Measurements from ENCODE around the gene SLAMF8.

Gene SLAMF8

DNA sequence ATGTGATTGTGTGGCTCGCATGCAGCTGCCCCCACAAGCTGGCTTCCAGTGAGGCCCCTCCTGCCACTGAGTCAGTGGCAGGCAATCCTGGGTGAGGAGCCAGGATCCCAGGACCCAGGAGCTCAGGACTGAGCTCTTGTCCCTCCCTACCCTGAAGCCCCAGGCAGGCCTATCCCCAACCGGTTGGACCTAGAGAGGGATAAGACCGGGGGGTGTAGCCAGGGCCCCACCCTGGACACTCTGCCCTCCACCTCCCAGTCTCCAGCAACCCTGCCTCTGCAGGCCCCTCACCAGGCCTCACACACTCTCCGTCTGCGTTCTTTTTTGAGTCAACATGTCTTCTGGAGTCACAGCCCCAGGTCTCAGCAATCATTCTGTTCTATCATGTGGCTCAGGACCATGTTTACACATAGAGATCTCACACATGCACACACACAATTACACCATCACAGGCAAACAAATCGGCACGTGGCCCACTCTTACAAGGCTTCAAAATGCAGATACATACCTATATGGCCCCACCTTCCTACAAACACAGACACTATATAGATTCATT is 33.2 kb downstream of the SLAMF8 start:
- no peak overlapping the region for H3K4me3 ChIP-seq (ENCODE audit: control insufficient read depth, low read depth, low read length)
- TF ChIP-seq, protein P1, sequence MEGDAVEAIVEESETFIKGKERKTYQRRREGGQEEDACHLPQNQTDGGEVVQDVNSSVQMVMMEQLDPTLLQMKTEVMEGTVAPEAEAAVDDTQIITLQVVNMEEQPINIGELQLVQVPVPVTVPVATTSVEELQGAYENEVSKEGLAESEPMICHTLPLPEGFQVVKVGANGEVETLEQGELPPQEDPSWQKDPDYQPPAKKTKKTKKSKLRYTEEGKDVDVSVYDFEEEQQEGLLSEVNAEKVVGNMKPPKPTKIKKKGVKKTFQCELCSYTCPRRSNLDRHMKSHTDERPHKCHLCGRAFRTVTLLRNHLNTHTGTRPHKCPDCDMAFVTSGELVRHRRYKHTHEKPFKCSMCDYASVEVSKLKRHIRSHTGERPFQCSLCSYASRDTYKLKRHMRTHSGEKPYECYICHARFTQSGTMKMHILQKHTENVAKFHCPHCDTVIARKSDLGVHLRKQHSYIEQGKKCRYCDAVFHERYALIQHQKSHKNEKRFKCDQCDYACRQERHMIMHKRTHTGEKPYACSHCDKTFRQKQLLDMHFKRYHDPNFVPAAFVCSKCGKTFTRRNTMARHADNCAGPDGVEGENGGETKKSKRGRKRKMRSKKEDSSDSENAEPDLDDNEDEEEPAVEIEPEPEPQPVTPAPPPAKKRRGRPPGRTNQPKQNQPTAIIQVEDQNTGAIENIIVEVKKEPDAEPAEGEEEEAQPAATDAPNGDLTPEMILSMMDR (conservative IDR thresholded peaks at IDR 0.05; ENCODE audit: control insufficient read depth, insufficient read depth, low read depth, low read length), result no peak
- no peak for DNase-seq (ENCODE audit: low read depth)

DNA sequence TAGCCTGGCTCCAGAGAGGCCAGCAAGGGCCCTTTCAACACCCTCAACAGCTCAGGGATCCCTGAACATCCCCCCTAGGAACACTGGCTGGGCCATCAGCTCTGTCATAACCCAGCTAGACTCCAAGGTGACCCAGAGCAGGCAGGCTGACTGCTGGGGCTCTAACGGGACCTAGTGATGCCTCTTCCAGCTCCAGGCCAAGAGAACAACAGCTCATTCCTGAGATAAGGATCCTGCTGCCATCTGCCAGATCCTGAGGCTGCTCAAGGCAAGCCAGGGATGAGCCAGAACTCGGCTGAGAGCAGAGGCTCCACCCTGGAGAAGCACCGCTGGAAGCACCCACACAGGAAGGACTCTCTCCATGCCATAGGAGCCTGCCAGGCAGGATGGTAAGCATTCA is 33.8 kb downstream of the SLAMF8 start:
- TF ChIP-seq, protein P1 (conservative IDR thresholded peaks at IDR 0.05; ENCODE audit: control insufficient read depth, insufficient read depth, low read depth, low read length), result no peak
- no peak overlapping the region for H3K4me3 ChIP-seq (ENCODE audit: control insufficient read depth, low read depth, low read length)
- DNase-seq (ENCODE audit: low read depth), result no peak

DNA sequence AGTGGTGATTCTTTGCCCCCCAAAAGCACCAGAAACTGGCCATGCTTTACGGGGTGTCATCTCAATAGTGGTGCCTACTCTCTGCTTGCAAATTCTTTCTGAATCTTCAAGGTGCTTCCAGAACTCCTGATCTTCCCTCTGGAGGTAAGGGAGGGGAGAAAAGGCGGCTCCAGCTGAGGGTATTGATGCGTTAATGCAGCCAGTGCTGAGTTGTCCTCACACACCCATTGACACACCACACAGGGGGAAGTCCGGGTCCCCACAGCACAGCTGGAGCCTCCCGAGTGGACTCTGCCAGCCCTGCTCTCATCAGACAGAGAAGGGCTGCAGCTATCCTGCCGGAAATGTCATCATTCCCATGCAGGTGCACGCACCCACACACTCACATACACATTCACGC is 34.5 kb downstream of the SLAMF8 start:
- no peak overlapping the region for H3K4me3 ChIP-seq (ENCODE audit: control insufficient read depth, low read depth, low read length)
- no peak for DNase-seq (ENCODE audit: low read depth)
- TF ChIP-seq, protein P1 (conservative IDR thresholded peaks at IDR 0.05; ENCODE audit: control insufficient read depth, insufficient read depth, low read depth, low read length), result no peak

GRCh38 chr1:159862031-159862430 is 35.4 kb downstream of the SLAMF8 start:
- TF ChIP-seq, protein P1 (conservative IDR thresholded peaks at IDR 0.05; ENCODE audit: control insufficient read depth, insufficient read depth, low read depth, low read length), result no peak
- DNase-seq (ENCODE audit: low read depth), result no peak
- H3K4me3 ChIP-seq (ENCODE audit: control insufficient read depth, low read depth, low read length), result no peak overlapping the region

GRCh38 chr1:159862557-159862956 is 35.9 kb downstream of the SLAMF8 start, which contains the start of gene VSIG8:
TSS of gene VSIG8 (minus strand) at chr1:159862657. CDS start at chr1:159862521, 136 bp downstream.
- H3K4me3 ChIP-seq (ENCODE audit: control insufficient read depth, low read depth, low read length), result no peak within 1 kb of the TSS
- TF ChIP-seq, protein P1 (conservative IDR thresholded peaks at IDR 0.05; ENCODE audit: control insufficient read depth, insufficient read depth, low read depth, low read length), result no peak
- DNase-seq (ENCODE audit: low read depth), result no peak

- DNase-seq (ENCODE audit: low read depth), result no peak
- TF ChIP-seq, protein P1 (conservative IDR thresholded peaks at IDR 0.05; ENCODE audit: control insufficient read depth, insufficient read depth, low read depth, low read length), result no peak
- H3K4me3 ChIP-seq (ENCODE audit: control insufficient read depth, low read depth, low read length), result no peak overlapping the region
These were observed 37.6 kb downstream of the SLAMF8 start for GRCh38 chr1:159864262-159864661.

- DNase-seq (ENCODE audit: low read depth), result no peak
- TF ChIP-seq, protein P1 (conservative IDR thresholded peaks at IDR 0.05; ENCODE audit: control insufficient read depth, insufficient read depth, low read depth, low read length), result no peak
- no peak overlapping the region for H3K4me3 ChIP-seq (ENCODE audit: control insufficient read depth, low read depth, low read length)
These were observed 39.4 kb downstream of the SLAMF8 start for GRCh38 chr1:159866066-159866465.

All from fibroblast of mammary gland (primary cell).